GM13976 (cell line): ENCODE data around the gene NIN.
A peak's percentile ranks its signal among the peaks of the same experiment; 100 is the strongest.

ENCODE experiments used
- DNase-seq: peaks from one replicate; pipeline ENCODE4 v3.0.0; 2012; ENCODE audit warnings: low spot score
- CTCF ChIP-seq: IDR thresholded peaks from 2 replicates; pipeline ENCODE4 v1.5.1; 2012; ENCODE audit warnings: borderline replicate concordance, mild to moderate bottlenecking; ENCODE audit not compliant: insufficient read depth; ENCODE audit errors: extremely low read depth, missing control alignments, control extremely low read depth
- in situ Hi-C: fragments of 300-500 bp; cut with MboI; formaldehyde crosslinking; loops from one replicate; pipeline ENCODE4 v1.12.0; 2022; ENCODE audit warnings: low sequenced_read_pairs, mixed read lengths, inconsistent platforms; ENCODE audit not compliant: unreplicated experiment

The NIN gene

GRCh38 chr14:50766338-50766886 is 64.5 kb downstream of the NIN start:
- TF ChIP-seq CTCF, result no peak
- in situ Hi-C loops, result no loop called here
- no peak for DNase-seq

- TF ChIP-seq CTCF, result no peak
- in situ Hi-C loops, result no loop called here
- DNase-seq, result no peak
These were observed 67.5 kb downstream of the NIN start for GRCh38 chr14:50763382-50764007.

- no peak for DNase-seq
- TF ChIP-seq CTCF, result no peak
- in situ Hi-C loops, result no loop called here
These were observed 68.0 kb downstream of the NIN start for GRCh38 chr14:50762931-50763300.

- DNase-seq, result peak; percentile 73
- no peak for TF ChIP-seq CTCF
- in situ Hi-C loops, result no loop called here
These were observed 68.7 kb downstream of the NIN start for GRCh38 chr14:50762001-50762930.

- in situ Hi-C loops, result no loop called here
- DNase-seq, result no peak
- no peak for TF ChIP-seq CTCF
These were observed 71.0 kb downstream of the NIN start for GRCh38 chr14:50759800-50760543.

GRCh38 chr14:50758945-50759344 is 72.0 kb downstream of the NIN start:
- DNase-seq, result no peak
- in situ Hi-C loops, result no loop called here
- no peak for TF ChIP-seq CTCF
